IPS-NIHi7 (cell line): Measurements from ENCODE around the gene TRABD2B.

Experiments used
- DNase-seq: peaks from one replicate; pipeline ENCODE4 v3.0.0; 2012; ENCODE audit warnings: mixed read lengths; ENCODE audit errors: extremely low spot score

TRABD2B gene

GRCh38 chr1:47830021-47830420 lies 167.2 kb downstream of the TRABD2B start:
- DNase-seq: no peak

- DNase-seq: no peak
Observed at GRCh38 chr1:47828978-47829377, 168.2 kb downstream of the TRABD2B start.

GRCh38 chr1:47827109-47827508 lies 170.1 kb downstream of the TRABD2B start:
- no peak for DNase-seq

GRCh38 chr1:47824716-47825115 lies 172.5 kb downstream of the TRABD2B start:
- no peak for DNase-seq

- DNase-seq: no peak
Observed at GRCh38 chr1:47824297-47824696, 172.9 kb downstream of the TRABD2B start.

GRCh38 chr1:47823040-47823808 lies 174.0 kb downstream of the TRABD2B start:
- no peak for DNase-seq

GRCh38 chr1:47821760-47822159 lies 175.4 kb downstream of the TRABD2B start:
- DNase-seq: no peak

GRCh38 chr1:47819574-47819888 lies 177.7 kb downstream of the TRABD2B start:
- no peak for DNase-seq

GRCh38 chr1:47818682-47819573 lies 178.3 kb downstream of the TRABD2B start:
- DNase-seq: no peak

- no peak for DNase-seq
Observed at GRCh38 chr1:47817861-47818260, 179.3 kb downstream of the TRABD2B start.

- DNase-seq: no peak
Observed at GRCh38 chr1:47816325-47817071, 180.7 kb downstream of the TRABD2B start.

GRCh38 chr1:47814612-47815395 lies 182.4 kb downstream of the TRABD2B start:
- no peak for DNase-seq

GRCh38 chr1:47813970-47814369 lies 183.2 kb downstream of the TRABD2B start:
- DNase-seq: no peak

GRCh38 chr1:47812904-47813514 lies 184.2 kb downstream of the TRABD2B start:
- DNase-seq: no peak

GRCh38 chr1:47810964-47811682 lies 186.1 kb downstream of the TRABD2B start:
- no peak for DNase-seq

- DNase-seq: no peak
Observed at GRCh38 chr1:47809301-47810084, 187.7 kb downstream of the TRABD2B start.

- DNase-seq: no peak
Observed at GRCh38 chr1:47808612-47809011, 188.6 kb downstream of the TRABD2B start.

- DNase-seq: no peak
Observed at GRCh38 chr1:47805921-47806361, 191.2 kb downstream of the TRABD2B start.

GRCh38 chr1:47805018-47805417 lies 192.2 kb downstream of the TRABD2B start:
- no peak for DNase-seq
